ENCODE results near the gene DOCK8.

Gene DOCK8

DNA sequence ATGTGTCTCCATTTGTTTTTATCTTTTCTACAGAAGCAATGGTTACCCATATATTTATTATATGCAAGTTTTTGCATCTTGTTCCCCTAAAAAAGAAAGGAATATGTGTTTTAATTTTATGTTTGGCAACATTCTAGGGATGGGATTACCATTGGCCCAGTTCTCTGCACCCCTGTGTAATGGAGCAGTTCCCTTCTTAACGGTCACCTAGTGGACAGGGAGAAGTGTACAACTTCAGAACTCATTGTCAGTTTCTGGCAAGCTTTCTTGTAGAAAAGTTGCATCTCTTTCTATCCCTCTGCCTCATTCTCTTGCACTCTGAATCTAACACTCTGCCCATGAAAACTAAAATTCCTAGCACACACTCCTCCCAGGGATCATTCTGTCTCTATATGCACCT is 78.2 kb downstream of the DOCK8 start:
- ChIA-PET CTCF (interaction anchor here (1.2 to 2.0 kb wide), 3 partner anchors 11 to 13 kb away, joined by 5 to 9 read pairs (median 6); no protein-coding TSS in a partner anchor), POLR2A (no interaction called here)
- TF ChIP-seq CTCF (IDR thresholded peaks at IDR 0.05; ENCODE audit: control extremely low read depth, extremely low read depth, low read depth, missing control alignments) = no peak

GRCh38 chr9:295576-295975 is 80.9 kb downstream of the DOCK8 start:
- ChIA-PET CTCF (interaction anchor here (0.8 to 2.7 kb wide), 9 partner anchors 9 to 91 kb away, joined by 3 to 14 read pairs (median 3); no protein-coding TSS in a partner anchor), POLR2A (no interaction called here)

More for the DNA sequence above, 78.2 kb downstream of the DOCK8 start:
- no peak for DNase-seq (ENCODE audit: extremely low spot score)

GRCh38 chr9:296411-296810 is 81.7 kb downstream of the DOCK8 start:
- CTCF ChIA-PET = interaction anchor here (1.0 to 2.7 kb wide), 8 partner anchors 9 to 92 kb away, joined by 3 to 14 read pairs (median 3); no protein-coding TSS in a partner anchor
- DNase-seq (ENCODE audit: extremely low spot score) = no peak
- no peak for TF ChIP-seq CTCF (IDR thresholded peaks at IDR 0.05; ENCODE audit: control extremely low read depth, extremely low read depth, low read depth, missing control alignments)
- POLR2A ChIA-PET = no interaction called here

More at GRCh38 chr9:295576-295975, 80.9 kb downstream of the DOCK8 start:
- DNase-seq (ENCODE audit: extremely low spot score) = no peak
- no peak for TF ChIP-seq CTCF (IDR thresholded peaks at IDR 0.05; ENCODE audit: control extremely low read depth, extremely low read depth, low read depth, missing control alignments)

DNA sequence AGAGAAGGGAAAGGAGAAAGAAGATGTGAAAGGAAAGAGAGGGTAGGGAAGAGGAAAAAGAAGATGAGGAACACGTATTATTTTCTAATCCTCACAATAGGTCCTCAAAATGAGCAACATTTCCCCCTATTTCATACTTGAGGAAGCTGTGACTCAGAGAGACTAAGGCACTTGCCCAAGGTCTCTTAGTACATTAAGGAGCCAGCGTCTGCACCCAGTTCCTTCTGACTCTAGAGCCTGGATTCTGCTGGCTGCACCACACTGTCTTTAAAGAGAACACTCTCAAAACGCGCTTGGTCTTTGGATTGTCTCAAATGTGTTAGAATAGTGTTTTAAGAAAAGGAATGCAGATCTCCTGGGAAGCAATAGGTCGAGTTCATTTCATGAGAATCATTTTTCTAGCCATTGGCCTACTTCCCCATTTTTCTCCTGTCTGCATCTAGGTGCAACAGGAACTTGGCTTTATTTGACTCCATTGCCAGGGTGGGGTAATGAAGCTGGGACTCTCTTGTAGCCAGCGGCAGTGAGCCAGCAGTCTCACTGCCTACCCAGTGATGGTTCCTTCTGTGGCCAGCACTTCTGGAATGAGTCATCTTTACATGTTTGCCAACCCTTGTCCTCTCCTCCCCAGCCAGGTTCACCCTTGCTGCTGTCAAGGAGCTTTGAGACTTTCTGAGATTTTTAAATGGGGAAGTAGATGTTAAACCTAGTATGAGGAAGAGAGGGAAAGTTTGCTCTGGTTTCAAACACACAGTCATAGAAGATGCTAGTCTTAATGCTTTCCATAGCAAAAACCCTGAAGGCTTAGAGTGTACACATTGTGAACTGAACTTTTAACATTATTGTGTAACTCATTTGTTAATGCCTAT is 82.7 kb downstream of the DOCK8 start:
- TF ChIP-seq CTCF (IDR thresholded peaks at IDR 0.05; ENCODE audit: control extremely low read depth, extremely low read depth, low read depth, missing control alignments) = no peak
- DNase-seq (ENCODE audit: extremely low spot score) = peak; percentile 54
- ChIA-PET POLR2A (no interaction called here), CTCF (interaction anchor here (1.3 to 2.7 kb wide), 6 partner anchors 10 to 83 kb away, joined by 3 to 14 read pairs (median 4); partner anchors contain the start of gene DOCK8)

DNA sequence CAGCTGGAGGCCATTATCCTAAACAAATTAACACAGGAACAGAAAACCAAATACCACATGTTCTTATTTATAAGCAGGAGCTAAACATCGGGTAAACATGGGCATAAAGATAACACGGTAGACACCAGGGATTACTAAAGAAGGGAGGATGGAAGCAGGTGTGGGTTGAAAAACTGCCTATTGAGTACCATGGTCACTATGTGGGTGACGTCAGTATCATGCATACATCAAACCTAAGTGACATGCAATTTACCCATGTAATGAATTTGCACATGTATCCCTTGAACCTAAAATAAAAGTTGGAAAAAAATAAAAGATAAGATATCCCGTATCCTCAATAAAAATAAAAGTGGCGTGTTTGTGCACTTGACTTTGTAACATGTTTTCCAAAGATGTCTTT is 88.8 kb downstream of the DOCK8 start:
- TF ChIP-seq CTCF (IDR thresholded peaks at IDR 0.05; ENCODE audit: control extremely low read depth, extremely low read depth, low read depth, missing control alignments) = no peak
- ChIA-PET POLR2A (no interaction called here), CTCF (interaction anchor here (1.6 to 2.3 kb wide), 2 partner anchors 10 to 13 kb away, joined by 4 to 9 read pairs; no protein-coding TSS in a partner anchor)
- DNase-seq (ENCODE audit: extremely low spot score) = no peak

GRCh38 chr9:304106-304505 is 89.4 kb downstream of the DOCK8 start:
- no peak for DNase-seq (ENCODE audit: extremely low spot score)
- ChIA-PET POLR2A (no interaction called here), CTCF (interaction anchor here (1.6 to 2.3 kb wide), 2 partner anchors 10 to 12 kb away, joined by 4 to 9 read pairs; no protein-coding TSS in a partner anchor)
- no peak for TF ChIP-seq CTCF (IDR thresholded peaks at IDR 0.05; ENCODE audit: control extremely low read depth, extremely low read depth, low read depth, missing control alignments)
